ENCODE measurements around the gene CDK8.

CDK8 gene

DNA sequence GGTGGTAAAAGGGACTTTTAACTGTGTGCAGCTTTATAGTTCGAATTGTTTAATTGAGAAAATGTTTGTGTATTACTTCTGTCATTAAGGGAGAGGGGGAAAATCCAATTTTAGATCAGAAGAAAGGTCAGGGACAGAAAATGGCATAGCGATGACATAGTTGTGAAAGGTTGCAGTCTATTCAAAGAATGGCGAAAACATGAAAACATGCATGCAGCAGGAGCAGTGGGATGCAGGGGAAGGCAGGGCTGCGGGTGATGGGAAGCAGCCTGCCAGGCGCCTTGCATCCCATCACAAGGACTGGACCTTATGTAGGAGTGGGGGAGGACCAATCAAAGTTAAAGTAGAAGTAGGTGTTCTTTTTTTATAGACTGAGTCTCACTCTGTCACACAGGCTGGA lies 125.9 kb downstream of the CDK8 start:
- no peaks in the 10 kb centered on the region for H3K27me3 ChIP-seq (ENCODE audit: low read depth, low read length)
- no peak overlapping the region for H3K9ac ChIP-seq (ENCODE audit: low read length)
- no peaks in the 10 kb centered on the region for H3K9me3 ChIP-seq (ENCODE audit: insufficient read depth, low read length)
- H3K4me2 ChIP-seq (ENCODE audit: low read length), result no peak overlapping the region
- H3K27ac ChIP-seq (ENCODE audit: low read length), result no peak overlapping the region
- H3K4me3 ChIP-seq (ENCODE audit: low read length), result no peak overlapping the region
- no peaks in the 10 kb centered on the region for H3K36me3 ChIP-seq (replicated peaks; ENCODE audit: low read depth, low read length)
- H4K20me1 ChIP-seq (ENCODE audit: insufficient read depth, low read length), result no peaks in the 10 kb centered on the region
- no peak for TF ChIP-seq EZH2phosphoT487 (IDR thresholded peaks at IDR 0.05; ENCODE audit: low read depth)
- TF ChIP-seq, protein P1, sequence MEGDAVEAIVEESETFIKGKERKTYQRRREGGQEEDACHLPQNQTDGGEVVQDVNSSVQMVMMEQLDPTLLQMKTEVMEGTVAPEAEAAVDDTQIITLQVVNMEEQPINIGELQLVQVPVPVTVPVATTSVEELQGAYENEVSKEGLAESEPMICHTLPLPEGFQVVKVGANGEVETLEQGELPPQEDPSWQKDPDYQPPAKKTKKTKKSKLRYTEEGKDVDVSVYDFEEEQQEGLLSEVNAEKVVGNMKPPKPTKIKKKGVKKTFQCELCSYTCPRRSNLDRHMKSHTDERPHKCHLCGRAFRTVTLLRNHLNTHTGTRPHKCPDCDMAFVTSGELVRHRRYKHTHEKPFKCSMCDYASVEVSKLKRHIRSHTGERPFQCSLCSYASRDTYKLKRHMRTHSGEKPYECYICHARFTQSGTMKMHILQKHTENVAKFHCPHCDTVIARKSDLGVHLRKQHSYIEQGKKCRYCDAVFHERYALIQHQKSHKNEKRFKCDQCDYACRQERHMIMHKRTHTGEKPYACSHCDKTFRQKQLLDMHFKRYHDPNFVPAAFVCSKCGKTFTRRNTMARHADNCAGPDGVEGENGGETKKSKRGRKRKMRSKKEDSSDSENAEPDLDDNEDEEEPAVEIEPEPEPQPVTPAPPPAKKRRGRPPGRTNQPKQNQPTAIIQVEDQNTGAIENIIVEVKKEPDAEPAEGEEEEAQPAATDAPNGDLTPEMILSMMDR (IDR thresholded peaks at IDR 0.05; ENCODE audit: low read depth, low read length), result no peak
- H3K4me1 ChIP-seq (ENCODE audit: low read length), result no peaks in the 10 kb centered on the region
- no peaks in the 10 kb centered on the region for H3K79me2 ChIP-seq (ENCODE audit: low read length)
- H2AFZ ChIP-seq (ENCODE audit: low read depth, low read length), result no peak overlapping the region

DNA sequence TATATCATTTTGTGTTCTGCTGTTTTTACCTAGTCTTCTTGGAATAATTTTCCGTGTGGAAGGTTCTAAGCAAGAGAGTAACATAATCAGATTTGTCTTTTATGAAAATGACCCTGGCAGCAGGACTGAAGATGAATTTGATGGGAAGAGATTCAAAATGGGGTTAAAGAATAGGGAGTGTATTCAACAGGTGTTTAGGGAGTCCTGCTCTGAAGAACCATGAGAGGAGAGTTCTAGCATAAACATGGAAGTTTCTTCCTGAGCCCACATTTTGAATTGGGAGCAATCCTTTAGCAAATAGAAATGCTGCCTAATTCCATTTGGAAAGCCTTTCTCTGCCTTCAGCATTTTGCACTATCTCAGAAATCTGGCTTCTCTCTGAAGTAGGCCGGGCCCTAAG lies 127.0 kb downstream of the CDK8 start:
- H3K9ac ChIP-seq (ENCODE audit: low read length), result no peak overlapping the region
- H3K79me2 ChIP-seq (ENCODE audit: low read length), result no peaks in the 10 kb centered on the region
- no peak for TF ChIP-seq EZH2phosphoT487 (IDR thresholded peaks at IDR 0.05; ENCODE audit: low read depth)
- H3K27me3 ChIP-seq (ENCODE audit: low read depth, low read length), result no peaks in the 10 kb centered on the region
- no peaks in the 10 kb centered on the region for H3K9me3 ChIP-seq (ENCODE audit: insufficient read depth, low read length)
- no peak overlapping the region for H2AFZ ChIP-seq (ENCODE audit: low read depth, low read length)
- H3K4me2 ChIP-seq (ENCODE audit: low read length), result no peak overlapping the region
- H3K36me3 ChIP-seq (replicated peaks; ENCODE audit: low read depth, low read length), result peaks cover under 1% of the 10 kb centered on the region
- H3K4me1 ChIP-seq (ENCODE audit: low read length), result no peaks in the 10 kb centered on the region
- no peak overlapping the region for H3K27ac ChIP-seq (ENCODE audit: low read length)
- H3K4me3 ChIP-seq (ENCODE audit: low read length), result no peak overlapping the region
- no peaks in the 10 kb centered on the region for H4K20me1 ChIP-seq (ENCODE audit: insufficient read depth, low read length)

DNA sequence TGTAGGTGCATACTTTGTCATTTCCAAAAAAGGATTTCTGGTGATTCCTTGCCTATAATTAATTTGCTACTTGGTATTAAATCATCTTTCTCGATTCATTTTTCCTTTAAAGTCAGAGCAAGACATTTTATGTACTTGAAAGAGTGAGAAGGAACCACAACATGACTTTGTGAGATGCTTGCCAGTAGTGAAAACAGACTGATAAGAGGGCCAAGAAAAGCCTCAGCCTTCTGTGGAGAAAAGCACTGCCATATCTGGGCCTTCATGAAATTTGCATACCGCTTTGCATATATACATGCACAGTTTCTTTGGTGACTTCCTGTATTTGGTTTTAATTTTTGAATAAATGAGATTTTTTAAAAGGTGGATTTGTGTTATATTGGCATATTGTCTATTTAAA lies 128.4 kb downstream of the CDK8 start:
- Histone ChIP-seq H3K9ac (ENCODE audit: low read length) (no peak overlapping the region), H4K20me1 (ENCODE audit: insufficient read depth, low read length) (no peaks in the 10 kb centered on the region), H3K79me2 (ENCODE audit: low read length) (no peaks in the 10 kb centered on the region), H3K4me3 (ENCODE audit: low read length) (no peak overlapping the region), H3K9me3 (ENCODE audit: insufficient read depth, low read length) (no peaks in the 10 kb centered on the region), H3K4me1 (ENCODE audit: low read length) (no peaks in the 10 kb centered on the region), H3K27me3 (ENCODE audit: low read depth, low read length) (no peaks in the 10 kb centered on the region), H2AFZ (ENCODE audit: low read depth, low read length) (no peak overlapping the region), H3K4me2 (ENCODE audit: low read length) (no peak overlapping the region), H3K36me3 (replicated peaks; ENCODE audit: low read depth, low read length) (peaks cover 6% of the 10 kb centered on the region), H3K27ac (ENCODE audit: low read length) (no peak overlapping the region)
- TF ChIP-seq, protein P1 (IDR thresholded peaks at IDR 0.05; ENCODE audit: low read depth, low read length), result no peak
- TF ChIP-seq EZH2phosphoT487 (IDR thresholded peaks at IDR 0.05; ENCODE audit: low read depth), result no peak

DNA sequence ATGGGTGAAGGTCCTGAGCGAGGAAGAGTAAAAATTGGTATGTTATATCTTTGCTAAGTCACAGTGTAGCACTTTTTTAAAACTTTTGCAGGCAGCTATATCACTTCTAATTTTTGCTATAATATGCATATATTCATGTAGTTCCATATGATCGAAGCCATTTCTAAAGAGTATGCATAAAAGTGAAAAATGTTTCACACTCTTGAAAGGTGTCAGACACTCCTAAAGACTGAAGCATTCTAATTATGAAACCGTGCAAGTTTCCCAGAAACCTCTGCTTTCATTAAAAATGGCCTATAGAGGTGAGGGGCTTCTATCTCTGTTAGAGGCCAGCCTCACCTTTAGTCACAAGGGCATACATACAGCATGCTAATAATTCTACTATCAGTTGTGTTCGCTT lies 128.9 kb downstream of the CDK8 start:
- no peaks in the 10 kb centered on the region for H3K4me1 ChIP-seq (ENCODE audit: low read length)
- no peaks in the 10 kb centered on the region for H3K9me3 ChIP-seq (ENCODE audit: insufficient read depth, low read length)
- no peak overlapping the region for H3K9ac ChIP-seq (ENCODE audit: low read length)
- no peaks in the 10 kb centered on the region for H3K79me2 ChIP-seq (ENCODE audit: low read length)
- no peak overlapping the region for H2AFZ ChIP-seq (ENCODE audit: low read depth, low read length)
- H3K4me3 ChIP-seq (ENCODE audit: low read length), result no peak overlapping the region
- no peak for TF ChIP-seq EZH2phosphoT487 (IDR thresholded peaks at IDR 0.05; ENCODE audit: low read depth)
- TF ChIP-seq, protein P1 (IDR thresholded peaks at IDR 0.05; ENCODE audit: low read depth, low read length), result no peak
- H3K4me2 ChIP-seq (ENCODE audit: low read length), result no peak overlapping the region
- H3K27ac ChIP-seq (ENCODE audit: low read length), result no peak overlapping the region
- no peaks in the 10 kb centered on the region for H3K27me3 ChIP-seq (ENCODE audit: low read depth, low read length)
- peaks cover 9% of the 10 kb centered on the region for H3K36me3 ChIP-seq (replicated peaks; ENCODE audit: low read depth, low read length)
- H4K20me1 ChIP-seq (ENCODE audit: insufficient read depth, low read length), result no peaks in the 10 kb centered on the region

DNA sequence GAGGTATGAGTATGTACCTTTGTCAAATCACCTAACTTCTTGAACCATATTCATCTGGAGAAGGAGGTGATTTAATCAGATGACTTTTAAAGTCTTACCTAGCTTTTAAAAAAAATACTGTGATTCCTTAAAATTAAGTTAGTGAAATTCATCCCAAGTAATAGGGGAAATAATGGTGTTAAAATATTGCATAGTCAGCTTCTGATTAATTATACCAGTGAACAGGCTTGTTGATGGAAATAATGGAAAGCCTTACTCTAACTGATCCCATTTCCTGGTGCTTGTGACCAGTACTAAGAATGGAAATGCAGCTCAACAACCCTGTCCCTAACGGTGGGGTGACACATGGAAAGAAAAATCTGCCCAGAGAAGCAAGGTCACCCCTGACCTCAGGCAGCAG lies 130.7 kb downstream of the CDK8 start:
- no peak overlapping the region for H2AFZ ChIP-seq (ENCODE audit: low read depth, low read length)
- H3K4me2 ChIP-seq (ENCODE audit: low read length), result no peak overlapping the region
- no peaks in the 10 kb centered on the region for H3K4me1 ChIP-seq (ENCODE audit: low read length)
- TF ChIP-seq EZH2phosphoT487 (IDR thresholded peaks at IDR 0.05; ENCODE audit: low read depth), result no peak
- TF ChIP-seq, protein P1 (IDR thresholded peaks at IDR 0.05; ENCODE audit: low read depth, low read length), result no peak
- no peak overlapping the region for H3K4me3 ChIP-seq (ENCODE audit: low read length)
- no peaks in the 10 kb centered on the region for H3K9me3 ChIP-seq (ENCODE audit: insufficient read depth, low read length)
- H3K9ac ChIP-seq (ENCODE audit: low read length), result no peak overlapping the region
- peaks cover 10% of the 10 kb centered on the region for H3K36me3 ChIP-seq (replicated peaks; ENCODE audit: low read depth, low read length)
- H4K20me1 ChIP-seq (ENCODE audit: insufficient read depth, low read length), result no peaks in the 10 kb centered on the region
- no peaks in the 10 kb centered on the region for H3K79me2 ChIP-seq (ENCODE audit: low read length)
- H3K27me3 ChIP-seq (ENCODE audit: low read depth, low read length), result no peaks in the 10 kb centered on the region
- H3K27ac ChIP-seq (ENCODE audit: low read length), result no peak overlapping the region
